HCT116 (cell line): ENCODE measurements around the gene FNBP1. TPM values are rescaled to one million over a fixed set of nuclear protein-coding genes. Genes with fewer than 3 reads are reported as not detected.

Source experiments
- ATAC-seq: fragments of 200-7000 bp; cut with Tn5 transposase; 2 replicates; pipeline ENCODE4 v1.9.1; 2020; ENCODE audit warnings: mild to moderate bottlenecking, moderate library complexity
- BruUV-seq: library from RNA; stranded (reverse); fragments of 400-500 nt; replicated peaks from 2 replicates; lab custom pipeline; 2021; lab: Mats Ljungman, UMichigan
- CTCF ChIA-PET: fragments of 300-600 bp; sonication (Branson Sonifier 250); formaldehyde crosslinking; loops from one replicate; lab custom pipeline; 2021; ENCODE audit warnings: antibody characterized with exemption; lab: Charles Lee
- POLR2A ChIA-PET: fragments of 300-600, 350-600 bp; sonication (Branson Sonifier 250); formaldehyde crosslinking; loops from one replicate; lab custom pipeline; 2021; ENCODE audit warnings: antibody characterized with exemption; lab: Charles Lee
- RAD21 ChIA-PET, 2 experiments: fragments of 300-600 bp; sonication (Branson Sonifier 250); formaldehyde crosslinking; loops; one replicate each; lab custom pipeline; 2023; ENCODE audit warnings: low total read pairs in 2 of 2; ENCODE audit not compliant: uncharacterized antibody in 2 of 2, unreplicated experiment in 2 of 2, low non-redundant PET in 1 of 2; lab: Charles Lee
- DNase-seq: peaks from one replicate; pipeline ENCODE4 v3.0.0-alpha.2; 2010; ENCODE audit warnings: low read depth, low spot score
- H2AFZ ChIP-seq: fragments of 200-600 bp; shearing (Covaris generic), sonication (generic); 2 replicates; pipeline ENCODE4 v1.6.1; 2017; ENCODE audit warnings: low read depth, mixed run types, mixed read lengths, antibody characterized with exemption, low read length; ENCODE audit not compliant: poor library complexity, severe bottlenecking
- H3K27ac ChIP-seq: 2 replicates; pipeline ENCODE4 v1.5.1; 2012; ENCODE audit warnings: low read depth, low read length
- H3K27me3 ChIP-seq: fragments of 200-600 bp; sonication (generic); 2 replicates; pipeline ENCODE4 v1.6.1; 2016; ENCODE audit warnings: mixed run types, low read length, mixed read lengths; ENCODE audit not compliant: insufficient read depth
- H3K36me3 ChIP-seq, 2 experiments: fragments of 200-500 bp in 1 of 2; fragments of 200-600 bp in 1 of 2; sonication (Bioruptor generic) in 1 of 2; sonication (generic) in 1 of 2; 2 replicates each; pipeline versions ENCODE4 v1.5.1 to v1.6.1; 2014 to 2016; ENCODE audit warnings: low read length in 2 of 2, inconsistent platforms in 1 of 2, mixed read lengths in 1 of 2, mixed run types in 1 of 2; ENCODE audit not compliant: insufficient read depth in 2 of 2, control insufficient read depth in 1 of 2
- H3K4me1 ChIP-seq, 2 experiments: fragments of 200-600 bp in 1 of 2; sonication (generic) in 1 of 2; 2 replicates each; pipeline versions ENCODE4 v1.5.1 to v1.6.1; 2012 to 2017; ENCODE audit warnings: low read length in 2 of 2, inconsistent platforms in 1 of 2, mild to moderate bottlenecking in 1 of 2, mixed read lengths in 1 of 2, mixed run types in 1 of 2, moderate library complexity in 1 of 2; ENCODE audit not compliant: insufficient read depth in 2 of 2, control insufficient read depth in 1 of 2
- H3K4me2 ChIP-seq: fragments of 200-600 bp; sonication (generic); 2 replicates; pipeline ENCODE4 v1.6.1; 2017; ENCODE audit warnings: mixed run types, low read length, mixed read lengths
- H3K4me3 ChIP-seq, 2 experiments: fragments of 200-600 bp in 1 of 2; sonication (generic) in 1 of 2; replicated peaks in 1 of 2; 2 replicates each; pipeline ENCODE4 v1.5.1; 2011 to 2016; ENCODE audit warnings: low read length in 2 of 2, control low read depth in 1 of 2, low read depth in 1 of 2, mild to moderate bottlenecking in 1 of 2, mixed read lengths in 1 of 2, mixed run types in 1 of 2
- H3K79me2 ChIP-seq: fragments of 200-600 bp; sonication (generic); 2 replicates; pipeline ENCODE4 v1.6.1; 2017; ENCODE audit warnings: mild to moderate bottlenecking, mixed run types, low read length, moderate library complexity, mixed read lengths; ENCODE audit not compliant: insufficient read depth
- H3K9ac ChIP-seq: fragments of 200-600 bp; sonication (generic); 2 replicates; pipeline ENCODE4 v1.6.1; 2016; ENCODE audit warnings: low read length, mixed read lengths
- H3K9me2 ChIP-seq: fragments of 200-600 bp; sonication (generic), shearing (Covaris generic); 2 replicates; pipeline ENCODE4 v1.6.1; 2017; ENCODE audit warnings: mixed run types, mild to moderate bottlenecking, moderate library complexity; ENCODE audit not compliant: insufficient read depth
- H3K9me3 ChIP-seq, 2 experiments: fragments of 200-500 bp in 1 of 2; fragments of 200-600 bp in 1 of 2; sonication (Bioruptor generic) in 1 of 2; sonication (generic) in 1 of 2; 2 replicates each; pipeline ENCODE4 v1.6.1; 2014 to 2017; ENCODE audit warnings: low read length in 2 of 2, mixed read lengths in 2 of 2, inconsistent platforms in 1 of 2, low read depth in 1 of 2, mild to moderate bottlenecking in 1 of 2, mixed run types in 1 of 2, moderate library complexity in 1 of 2; ENCODE audit not compliant: control insufficient read depth in 1 of 2, insufficient read depth in 1 of 2
- H4K20me1 ChIP-seq: fragments of 200-600 bp; sonication (generic), shearing (Covaris generic); 2 replicates; pipeline ENCODE4 v1.6.1; 2017; ENCODE audit warnings: mixed run types, mild to moderate bottlenecking, moderate library complexity; ENCODE audit not compliant: insufficient read depth
- CBX3 ChIP-seq: IDR thresholded peaks from 2 replicates; pipeline ENCODE4 v1.6.1; 2012; ENCODE audit warnings: low read depth
- CEBPB ChIP-seq: IDR thresholded peaks from 2 replicates; pipeline ENCODE4 v1.6.1; 2012; ENCODE audit warnings: low read depth
- ELF1 ChIP-seq: IDR thresholded peaks from 2 replicates; pipeline ENCODE4 v1.6.1; 2012; ENCODE audit warnings: low read depth, borderline replicate concordance
- EZH2 ChIP-seq: fragments of 200-600 bp; sonication (generic); IDR thresholded peaks from 2 replicates; pipeline ENCODE4 v1.6.1; 2017; ENCODE audit warnings: antibody characterized with exemption, mixed run types
- EZH2phosphoT487 ChIP-seq: fragments of 200-600 bp; IDR thresholded peaks from 2 replicates; pipeline ENCODE4 v1.6.1; 2018; ENCODE audit warnings: antibody characterized with exemption, borderline replicate concordance
- FOSL1 ChIP-seq: IDR thresholded peaks from 2 replicates; pipeline ENCODE4 v1.6.1; 2012; ENCODE audit warnings: low read depth
- POLR2A ChIP-seq: IDR thresholded peaks from 2 replicates; pipeline ENCODE4 v1.7.0; 2011; ENCODE audit warnings: borderline replicate concordance; ENCODE audit not compliant: insufficient read depth, insufficient read length; ENCODE audit errors: extremely low read depth
- RAD21 ChIP-seq: IDR thresholded peaks from 2 replicates; pipeline ENCODE4 v1.6.1; 2012; ENCODE audit warnings: low read depth, mild to moderate bottlenecking
- SRF ChIP-seq: IDR thresholded peaks from 2 replicates; pipeline ENCODE4 v1.6.1; 2012; ENCODE audit warnings: low read depth
- TCF7L2 ChIP-seq: IDR thresholded peaks from 2 replicates; pipeline ENCODE4 v1.7.0; 2011; ENCODE audit warnings: borderline replicate concordance, inconsistent platforms; ENCODE audit not compliant: insufficient read depth, insufficient read length; ENCODE audit errors: extremely low read depth
- YY1 ChIP-seq: IDR thresholded peaks from 2 replicates; pipeline ENCODE4 v1.6.1; 2011; ENCODE audit warnings: low read length, low read depth, moderate library complexity, mild to moderate bottlenecking; ENCODE audit not compliant: insufficient replicate concordance; ENCODE audit errors: extremely low read depth
- ZFX ChIP-seq: fragments of 450-650 bp; IDR thresholded peaks from 2 replicates; pipeline ENCODE4 v1.6.1; 2017
- ZNF274 ChIP-seq: fragments of 200-500 bp; sonication (Bioruptor generic); IDR thresholded peaks from 2 replicates; pipeline ENCODE4 v1.6.1; 2014; ENCODE audit warnings: mild to moderate bottlenecking, low read depth, low read length, inconsistent platforms
- intact Hi-C: fragments of 100-400 bp; cut with micrococcal nuclease; formaldehyde crosslinking; loops from 2 replicates; pipeline ENCODE4 v1.10.0; 2022
- total RNA-seq: library from RNA; stranded (reverse); gene quantifications from one replicate; pipeline ENCODE4 v1.2.1, GENCODE V29; 2021; ENCODE audit not compliant: unreplicated experiment
- TF ChIP-seq, protein P1 (sequence below): IDR thresholded peaks from 2 replicates; pipeline ENCODE4 v1.6.1; 2011; ENCODE audit warnings: mild to moderate bottlenecking, low read length, moderate library complexity; ENCODE audit not compliant: insufficient replicate concordance; ENCODE audit errors: extremely low read depth
- TF ChIP-seq, protein P2 (sequence below): IDR thresholded peaks from 2 replicates; pipeline ENCODE4 v1.6.1; 2012; ENCODE audit warnings: low read depth
- TF ChIP-seq, protein P3 (sequence below): IDR thresholded peaks from 2 replicates; pipeline ENCODE4 v1.6.1; 2012
- TF ChIP-seq, protein P4 (sequence below), 3 experiments: fragments of 200-600 bp in 1 of 3; sonication (generic) in 1 of 3; IDR thresholded peaks in 2 of 3; conservative IDR thresholded peaks in 1 of 3; 2 replicates each; pipeline ENCODE4 v1.5.1; 2012 to 2017; ENCODE audit warnings: low read depth in 2 of 3, low read length in 2 of 3, antibody characterized with exemption in 1 of 3, borderline replicate concordance in 1 of 3, control low read depth in 1 of 3, mild to moderate bottlenecking in 1 of 3, mixed read lengths in 1 of 3, mixed run types in 1 of 3, moderate library complexity in 1 of 3; ENCODE audit not compliant: insufficient read depth in 1 of 3

Gene FNBP1
- total RNA-seq, 1 experiment from 2014 or later = 25.0 TPM

DNA sequence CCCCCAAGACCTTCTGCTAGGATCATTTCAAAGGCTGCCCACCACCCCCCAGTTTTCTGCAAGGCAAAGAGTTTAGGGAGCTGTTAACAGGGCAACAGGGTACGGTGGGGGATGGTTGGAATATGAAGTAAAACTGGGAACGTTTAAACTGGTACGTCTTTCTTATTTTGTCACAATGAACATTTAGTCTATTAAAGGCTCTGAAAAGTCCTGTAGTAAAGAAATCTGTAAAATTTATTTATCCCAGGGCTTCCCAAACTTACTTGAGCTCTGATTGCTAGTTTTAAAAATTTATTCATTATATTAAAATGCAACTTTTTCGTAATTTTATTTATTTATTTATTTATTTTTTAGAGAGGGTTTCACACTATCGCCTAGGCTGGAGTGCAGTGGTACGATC lies 145.7 kb downstream of the FNBP1 start:
- TF ChIP-seq ZFX (no peak), SRF (no peak), ELF1 (no peak), RAD21 (no peak), TCF7L2 (no peak), CEBPB (no peak), EZH2 (no peak), POLR2A (no peak), FOSL1 (no peak), YY1 (no peak), EZH2phosphoT487 (no peak), CBX3 (no peak), ZNF274 (no peak)
- TF ChIP-seq, protein P1, sequence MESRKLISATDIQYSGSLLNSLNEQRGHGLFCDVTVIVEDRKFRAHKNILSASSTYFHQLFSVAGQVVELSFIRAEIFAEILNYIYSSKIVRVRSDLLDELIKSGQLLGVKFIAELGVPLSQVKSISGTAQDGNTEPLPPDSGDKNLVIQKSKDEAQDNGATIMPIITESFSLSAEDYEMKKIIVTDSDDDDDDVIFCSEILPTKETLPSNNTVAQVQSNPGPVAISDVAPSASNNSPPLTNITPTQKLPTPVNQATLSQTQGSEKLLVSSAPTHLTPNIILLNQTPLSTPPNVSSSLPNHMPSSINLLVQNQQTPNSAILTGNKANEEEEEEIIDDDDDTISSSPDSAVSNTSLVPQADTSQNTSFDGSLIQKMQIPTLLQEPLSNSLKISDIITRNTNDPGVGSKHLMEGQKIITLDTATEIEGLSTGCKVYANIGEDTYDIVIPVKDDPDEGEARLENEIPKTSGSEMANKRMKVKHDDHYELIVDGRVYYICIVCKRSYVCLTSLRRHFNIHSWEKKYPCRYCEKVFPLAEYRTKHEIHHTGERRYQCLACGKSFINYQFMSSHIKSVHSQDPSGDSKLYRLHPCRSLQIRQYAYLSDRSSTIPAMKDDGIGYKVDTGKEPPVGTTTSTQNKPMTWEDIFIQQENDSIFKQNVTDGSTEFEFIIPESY = no peak
- TF ChIP-seq, protein P2, sequence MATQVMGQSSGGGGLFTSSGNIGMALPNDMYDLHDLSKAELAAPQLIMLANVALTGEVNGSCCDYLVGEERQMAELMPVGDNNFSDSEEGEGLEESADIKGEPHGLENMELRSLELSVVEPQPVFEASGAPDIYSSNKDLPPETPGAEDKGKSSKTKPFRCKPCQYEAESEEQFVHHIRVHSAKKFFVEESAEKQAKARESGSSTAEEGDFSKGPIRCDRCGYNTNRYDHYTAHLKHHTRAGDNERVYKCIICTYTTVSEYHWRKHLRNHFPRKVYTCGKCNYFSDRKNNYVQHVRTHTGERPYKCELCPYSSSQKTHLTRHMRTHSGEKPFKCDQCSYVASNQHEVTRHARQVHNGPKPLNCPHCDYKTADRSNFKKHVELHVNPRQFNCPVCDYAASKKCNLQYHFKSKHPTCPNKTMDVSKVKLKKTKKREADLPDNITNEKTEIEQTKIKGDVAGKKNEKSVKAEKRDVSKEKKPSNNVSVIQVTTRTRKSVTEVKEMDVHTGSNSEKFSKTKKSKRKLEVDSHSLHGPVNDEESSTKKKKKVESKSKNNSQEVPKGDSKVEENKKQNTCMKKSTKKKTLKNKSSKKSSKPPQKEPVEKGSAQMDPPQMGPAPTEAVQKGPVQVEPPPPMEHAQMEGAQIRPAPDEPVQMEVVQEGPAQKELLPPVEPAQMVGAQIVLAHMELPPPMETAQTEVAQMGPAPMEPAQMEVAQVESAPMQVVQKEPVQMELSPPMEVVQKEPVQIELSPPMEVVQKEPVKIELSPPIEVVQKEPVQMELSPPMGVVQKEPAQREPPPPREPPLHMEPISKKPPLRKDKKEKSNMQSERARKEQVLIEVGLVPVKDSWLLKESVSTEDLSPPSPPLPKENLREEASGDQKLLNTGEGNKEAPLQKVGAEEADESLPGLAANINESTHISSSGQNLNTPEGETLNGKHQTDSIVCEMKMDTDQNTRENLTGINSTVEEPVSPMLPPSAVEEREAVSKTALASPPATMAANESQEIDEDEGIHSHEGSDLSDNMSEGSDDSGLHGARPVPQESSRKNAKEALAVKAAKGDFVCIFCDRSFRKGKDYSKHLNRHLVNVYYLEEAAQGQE = no peak
- TF ChIP-seq, protein P3, sequence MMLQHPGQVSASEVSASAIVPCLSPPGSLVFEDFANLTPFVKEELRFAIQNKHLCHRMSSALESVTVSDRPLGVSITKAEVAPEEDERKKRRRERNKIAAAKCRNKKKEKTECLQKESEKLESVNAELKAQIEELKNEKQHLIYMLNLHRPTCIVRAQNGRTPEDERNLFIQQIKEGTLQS = no peak
- TF ChIP-seq, protein P4, sequence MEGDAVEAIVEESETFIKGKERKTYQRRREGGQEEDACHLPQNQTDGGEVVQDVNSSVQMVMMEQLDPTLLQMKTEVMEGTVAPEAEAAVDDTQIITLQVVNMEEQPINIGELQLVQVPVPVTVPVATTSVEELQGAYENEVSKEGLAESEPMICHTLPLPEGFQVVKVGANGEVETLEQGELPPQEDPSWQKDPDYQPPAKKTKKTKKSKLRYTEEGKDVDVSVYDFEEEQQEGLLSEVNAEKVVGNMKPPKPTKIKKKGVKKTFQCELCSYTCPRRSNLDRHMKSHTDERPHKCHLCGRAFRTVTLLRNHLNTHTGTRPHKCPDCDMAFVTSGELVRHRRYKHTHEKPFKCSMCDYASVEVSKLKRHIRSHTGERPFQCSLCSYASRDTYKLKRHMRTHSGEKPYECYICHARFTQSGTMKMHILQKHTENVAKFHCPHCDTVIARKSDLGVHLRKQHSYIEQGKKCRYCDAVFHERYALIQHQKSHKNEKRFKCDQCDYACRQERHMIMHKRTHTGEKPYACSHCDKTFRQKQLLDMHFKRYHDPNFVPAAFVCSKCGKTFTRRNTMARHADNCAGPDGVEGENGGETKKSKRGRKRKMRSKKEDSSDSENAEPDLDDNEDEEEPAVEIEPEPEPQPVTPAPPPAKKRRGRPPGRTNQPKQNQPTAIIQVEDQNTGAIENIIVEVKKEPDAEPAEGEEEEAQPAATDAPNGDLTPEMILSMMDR (IDR thresholded peaks at IDR 0.05 in 2 of 3, conservative IDR thresholded peaks at IDR 0.05 in 1 of 3; ENCODE audit: borderline replicate concordance in 1 of 3, insufficient read depth in 1 of 3, low read depth in 2 of 3, low read length in 2 of 3) = no peak
- Histone ChIP-seq H3K27me3 (no peaks in the 10 kb centered on the region), H3K4me1 (peaks cover 0 to 5% of the 10 kb centered on the region in 2 experiments; a peak in 2 of 4 replicates), H3K27ac (no peak overlapping the region), H3K9me2 (no peaks in the 10 kb centered on the region), H3K4me2 (no peak overlapping the region), H4K20me1 (no peaks in the 10 kb centered on the region), H3K4me3 (no peak overlapping the region), H3K9me3 (no peaks in the 10 kb centered on the region), H2AFZ (no peak overlapping the region), H3K9ac (no peak overlapping the region), H3K36me3 (no peaks in the 10 kb centered on the region; a peak in 1 of 4 replicates), H3K79me2 (no peaks in the 10 kb centered on the region)
- POLR2A ChIA-PET = no interaction called here
- RAD21 ChIA-PET = no interaction called here
- DNase-seq (no peak), ATAC-seq (no peak)
- intact Hi-C loops = no loop called here
- no TSS peak for BruUV-seq
- CTCF ChIA-PET = no interaction called here
